Measurements from ENCODE around the gene VOPP1.

The VOPP1 gene

DNA sequence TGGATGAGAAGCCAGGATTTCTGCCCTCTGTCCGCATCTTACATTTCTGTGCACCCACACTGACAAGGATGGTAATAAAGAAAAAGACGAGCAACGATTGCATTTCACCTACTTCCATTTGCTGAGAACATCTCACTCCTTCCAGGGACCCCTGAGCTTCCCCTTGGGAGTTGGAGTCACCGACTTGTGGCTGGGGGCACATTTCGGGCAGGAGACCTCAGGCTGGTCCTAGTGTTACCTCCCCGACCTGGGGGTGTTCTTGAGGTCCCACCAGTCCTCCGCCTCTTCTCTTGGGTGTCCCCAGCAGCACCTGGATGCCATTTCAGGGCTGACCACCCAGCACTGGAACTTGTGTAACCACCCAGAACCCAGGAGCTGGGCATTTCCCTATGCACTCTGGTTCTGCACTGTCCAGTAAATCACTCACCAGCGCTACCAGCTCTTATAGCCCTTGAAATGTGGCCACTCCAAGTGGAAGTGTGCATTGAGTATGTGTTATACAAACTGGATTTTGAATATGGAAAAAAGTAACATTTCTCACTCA, 122.2 kb downstream of the VOPP1 start:
- Histone ChIP-seq H3K4me3 (no peak overlapping the region), H3K27ac (no peak overlapping the region)
- TF ChIP-seq, protein P1, sequence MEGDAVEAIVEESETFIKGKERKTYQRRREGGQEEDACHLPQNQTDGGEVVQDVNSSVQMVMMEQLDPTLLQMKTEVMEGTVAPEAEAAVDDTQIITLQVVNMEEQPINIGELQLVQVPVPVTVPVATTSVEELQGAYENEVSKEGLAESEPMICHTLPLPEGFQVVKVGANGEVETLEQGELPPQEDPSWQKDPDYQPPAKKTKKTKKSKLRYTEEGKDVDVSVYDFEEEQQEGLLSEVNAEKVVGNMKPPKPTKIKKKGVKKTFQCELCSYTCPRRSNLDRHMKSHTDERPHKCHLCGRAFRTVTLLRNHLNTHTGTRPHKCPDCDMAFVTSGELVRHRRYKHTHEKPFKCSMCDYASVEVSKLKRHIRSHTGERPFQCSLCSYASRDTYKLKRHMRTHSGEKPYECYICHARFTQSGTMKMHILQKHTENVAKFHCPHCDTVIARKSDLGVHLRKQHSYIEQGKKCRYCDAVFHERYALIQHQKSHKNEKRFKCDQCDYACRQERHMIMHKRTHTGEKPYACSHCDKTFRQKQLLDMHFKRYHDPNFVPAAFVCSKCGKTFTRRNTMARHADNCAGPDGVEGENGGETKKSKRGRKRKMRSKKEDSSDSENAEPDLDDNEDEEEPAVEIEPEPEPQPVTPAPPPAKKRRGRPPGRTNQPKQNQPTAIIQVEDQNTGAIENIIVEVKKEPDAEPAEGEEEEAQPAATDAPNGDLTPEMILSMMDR (IDR thresholded peaks at IDR 0.05) = no peak
- DNase-seq (ENCODE audit: low spot score) = no peak

DNA sequence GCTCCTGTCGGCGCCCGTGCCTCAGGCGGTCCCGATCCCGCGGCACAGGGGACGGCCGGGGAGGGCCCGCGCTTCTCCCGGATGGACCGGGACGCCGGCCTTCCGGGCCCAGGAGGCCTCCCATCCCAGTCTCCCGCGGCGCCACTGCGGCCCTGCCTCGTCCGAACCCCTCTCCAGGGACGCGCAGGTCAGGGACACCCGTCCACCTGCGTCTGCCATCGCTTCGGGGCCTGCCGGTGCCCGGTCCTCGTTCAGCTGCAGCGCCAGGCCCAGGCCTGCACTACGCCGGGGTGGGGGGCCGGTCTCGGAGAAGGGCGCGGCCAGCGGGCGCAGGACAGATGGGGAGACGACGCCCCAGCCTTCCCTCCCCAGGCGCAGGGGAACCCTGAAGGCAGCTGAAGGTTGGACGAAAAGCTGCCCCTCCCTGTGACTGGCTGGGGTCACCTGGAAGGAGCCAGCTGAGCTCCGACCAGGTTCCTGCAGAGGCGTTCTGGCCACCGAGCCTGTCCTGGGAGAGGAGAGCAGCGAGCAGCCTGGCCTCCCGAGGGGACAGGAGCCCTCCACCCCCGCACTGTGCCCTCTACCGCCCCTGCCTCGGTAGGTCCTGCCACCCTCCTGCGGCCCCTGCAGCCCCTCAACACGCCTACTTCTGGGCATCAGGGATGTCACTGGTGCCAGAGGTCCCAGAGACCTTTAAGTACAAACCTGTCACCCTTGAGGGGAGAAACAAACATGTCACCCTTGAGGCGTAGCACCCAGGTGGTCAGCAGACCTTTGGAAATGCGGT, 122.9 kb downstream of the VOPP1 start:
- no peak for DNase-seq (ENCODE audit: low spot score)
- TF ChIP-seq, protein P1 (IDR thresholded peaks at IDR 0.05) = no peak
- no peak overlapping the region for H3K4me3 ChIP-seq
- no peak overlapping the region for H3K27ac ChIP-seq

- H3K27ac ChIP-seq = no peak overlapping the region
- no peak overlapping the region for H3K4me3 ChIP-seq
- TF ChIP-seq, protein P1 (IDR thresholded peaks at IDR 0.05) = no peak
- DNase-seq (ENCODE audit: low spot score) = no peak
These were observed 123.8 kb downstream of the VOPP1 start for GRCh38 chr7:55448526-55448925.

DNA sequence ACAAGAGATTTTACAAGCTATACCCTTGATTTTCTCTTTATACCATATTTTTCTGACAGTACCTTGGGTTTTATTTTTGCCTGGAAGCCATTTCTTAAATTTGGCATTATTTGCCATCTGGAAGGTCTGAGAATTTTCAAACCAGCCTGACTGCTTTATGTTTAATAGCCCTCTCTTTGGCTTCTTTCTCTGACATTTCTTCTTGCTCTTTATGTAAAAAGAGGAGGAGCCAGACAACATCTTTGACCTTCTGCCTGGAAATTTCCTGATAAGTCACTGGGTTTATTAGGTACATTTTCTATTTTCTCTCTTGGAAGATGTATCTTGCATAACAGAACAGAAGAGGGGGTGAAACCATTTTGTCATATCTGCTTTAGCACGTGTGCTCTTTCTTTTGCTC, 127.5 kb downstream of the VOPP1 start:
- TF ChIP-seq, protein P1 (IDR thresholded peaks at IDR 0.05) = no peak
- H3K27ac ChIP-seq = no peak overlapping the region
- H3K4me3 ChIP-seq = no peak overlapping the region
- no peak for DNase-seq (ENCODE audit: low spot score)

- TF ChIP-seq, protein P1 (IDR thresholded peaks at IDR 0.05) = no peak
- Histone ChIP-seq H3K27ac (no peak overlapping the region), H3K4me3 (no peak overlapping the region)
- DNase-seq (ENCODE audit: low spot score) = no peak
These were observed 130.4 kb downstream of the VOPP1 start for GRCh38 chr7:55441774-55442522.

DNA sequence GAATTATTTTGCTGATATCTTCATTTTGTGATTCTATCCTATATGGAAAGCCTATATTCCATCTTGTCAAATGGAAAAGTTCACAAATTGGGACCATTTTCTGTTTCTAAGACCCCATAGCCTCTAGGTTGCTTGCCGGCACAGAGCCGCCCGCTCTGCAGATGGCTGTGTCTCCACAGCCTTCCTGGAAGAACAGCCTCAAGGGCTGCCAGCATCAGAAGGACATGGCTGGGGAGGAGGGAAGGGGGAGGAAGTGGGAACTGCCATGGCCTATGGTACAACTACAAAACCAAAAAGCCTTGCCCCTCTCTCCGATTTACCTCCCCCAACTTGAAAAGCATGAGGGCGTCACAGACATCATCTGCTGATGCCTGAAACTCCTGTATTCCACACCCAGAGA, 131.3 kb downstream of the VOPP1 start:
- no peak overlapping the region for H3K4me3 ChIP-seq
- no peak overlapping the region for H3K27ac ChIP-seq
- TF ChIP-seq, protein P1 (IDR thresholded peaks at IDR 0.05) = no peak
- no peak for DNase-seq (ENCODE audit: low spot score)

Data from coronary artery (tissue), 2 donors.